Esophagus muscularis mucosa (tissue), 4 donors: ENCODE data around the gene CASP9.

Source experiments
- CTCF ChIP-seq, 3 experiments: fragments of 200-600 bp in 2 of 3; fragments of 450-650 bp in 1 of 3; sonication (generic) in 2 of 3; IDR thresholded peaks; one replicate each; pipeline ENCODE4 v1.5.1; 2017 to 2019; ENCODE audit warnings: antibody characterized with exemption in 3 of 3, mild to moderate bottlenecking in 2 of 3, moderate library complexity in 1 of 3
- EP300 ChIP-seq: sonication (generic); formaldehyde crosslinking; IDR thresholded peaks from one replicate; pipeline ENCODE4 v1.6.1; 2017; ENCODE audit warnings: antibody characterized with exemption
- POLR2A ChIP-seq: fragments of 450-650 bp; IDR thresholded peaks from one replicate; pipeline ENCODE4 v1.6.1; 2017; ENCODE audit warnings: antibody characterized with exemption, moderate library complexity, mild to moderate bottlenecking, low read depth
- POLR2AphosphoS5 ChIP-seq, 2 donors: sonication (generic); formaldehyde crosslinking; IDR thresholded peaks; one replicate each; pipeline ENCODE4 v1.6.1; 2017; ENCODE audit warnings: antibody characterized with exemption in 2 of 2

- TF ChIP-seq POLR2AphosphoS5 (IDR thresholded peaks at IDR 0.05) (no peak), CTCF (IDR thresholded peaks at IDR 0.05) (no peak), POLR2A (no peak), EP300 (no peak)
Observed at GRCh38 chr1:15451014-15451722, 72.8 kb downstream of the CASP9 start.
